Ammon's horn (tissue), 1 donor: ENCODE results near the gene PLA2G2F.
A peak's percentile ranks its signal among the peaks of the same experiment; 100 is the strongest.

Experiments
- DNase-seq: peaks from one replicate; pipeline ENCODE4 v3.0.0-alpha.2; 2016; ENCODE audit warnings: low spot score

The PLA2G2F gene

DNA sequence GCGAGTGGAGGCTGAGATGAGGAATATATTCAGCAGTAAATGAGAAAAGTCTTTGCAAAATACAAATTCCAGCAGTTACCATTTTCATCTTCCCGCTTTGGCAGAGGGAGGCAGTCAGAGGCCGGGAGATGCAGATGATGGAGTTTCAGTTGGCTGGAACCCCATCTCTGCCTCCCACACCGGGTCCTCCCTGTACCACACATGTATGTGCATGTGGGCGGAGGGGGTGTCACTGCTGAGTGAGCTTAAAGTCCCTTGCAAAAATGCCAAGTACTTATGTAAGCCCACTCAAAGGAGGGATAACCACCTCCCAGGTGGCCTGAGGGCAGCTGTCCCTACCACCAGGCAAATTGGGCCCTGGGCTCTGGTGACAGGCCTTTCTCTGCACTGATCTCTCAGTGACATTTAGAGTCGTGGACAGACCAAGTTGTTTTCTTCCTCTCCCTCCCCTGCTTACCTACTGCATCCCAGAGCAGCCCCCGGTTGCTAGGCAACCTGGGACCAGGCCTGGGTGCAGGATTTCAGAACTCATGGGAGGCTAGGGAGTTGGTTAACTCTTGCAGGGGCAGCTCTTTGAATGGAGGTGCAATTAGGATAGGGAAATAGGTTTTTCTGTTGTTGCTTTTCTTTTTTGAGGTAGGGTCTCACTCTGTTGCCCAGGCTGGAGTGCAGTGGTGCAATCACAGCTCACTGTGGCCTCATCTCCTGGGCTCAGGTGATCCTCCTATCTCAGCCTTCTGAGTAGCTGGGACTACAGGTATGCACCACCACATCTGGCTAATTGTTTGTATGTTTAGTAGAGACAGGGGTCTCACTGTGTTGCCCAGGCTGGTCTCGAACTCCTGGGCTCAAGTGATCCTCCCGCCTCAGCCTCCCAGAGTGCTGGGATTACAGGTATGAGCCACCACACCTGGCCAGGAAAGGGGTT lies 29.7 kb downstream of the PLA2G2F start:
- no peak for DNase-seq

DNA sequence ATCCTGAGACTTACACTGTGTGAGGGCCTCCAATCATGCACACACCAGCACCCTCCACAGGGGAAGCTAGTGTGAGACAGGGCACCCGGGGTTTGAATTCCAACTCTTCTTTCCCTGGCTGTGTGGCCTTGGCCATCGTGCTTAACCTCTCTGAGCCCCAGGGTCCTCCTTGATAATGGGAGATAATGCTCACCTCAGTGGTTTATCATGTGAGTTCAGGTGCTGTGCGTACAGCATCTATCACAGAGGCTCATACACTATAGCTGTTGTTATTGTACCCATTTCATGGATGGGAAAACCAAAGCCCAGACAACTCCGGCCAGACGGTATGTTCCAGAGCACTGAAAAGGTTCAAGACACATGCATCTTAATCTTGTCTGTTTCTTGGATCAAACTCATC lies 30.8 kb downstream of the PLA2G2F start:
- DNase-seq = no peak

DNA sequence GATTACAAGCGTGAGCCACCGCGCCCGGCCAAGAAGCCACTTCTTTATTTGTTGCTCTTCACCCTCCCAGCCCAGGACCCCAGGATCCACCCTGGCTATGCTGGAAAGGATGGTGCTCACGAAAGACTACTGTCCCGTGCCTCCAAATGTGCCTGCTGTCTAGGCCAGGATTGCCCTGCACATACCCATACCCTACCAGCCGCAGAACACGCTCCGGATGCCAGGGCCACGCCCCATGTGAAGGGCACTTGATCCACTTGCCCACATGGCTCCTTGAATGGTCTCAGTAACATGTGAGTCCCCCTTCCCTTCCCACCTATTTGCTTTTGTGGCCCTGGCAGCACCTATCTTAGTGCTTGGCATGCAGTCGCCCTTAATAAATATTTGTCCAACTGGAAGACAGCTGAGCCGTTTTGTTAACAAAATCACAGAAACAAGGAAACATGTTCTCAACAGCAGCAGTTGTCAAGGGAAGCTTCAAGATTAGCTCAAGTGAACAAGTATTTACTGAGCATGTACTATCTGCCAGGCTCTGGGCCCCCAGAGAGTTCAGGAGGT lies 33.0 kb downstream of the PLA2G2F start:
- no peak for DNase-seq

GRCh38 chr1:20174937-20175666 lies 36.0 kb downstream of the PLA2G2F start:
- DNase-seq = peak; percentile 22

GRCh38 chr1:20178634-20179370 lies 39.7 kb downstream of the PLA2G2F start:
- DNase-seq = no peak

GRCh38 chr1:20179371-20180128 lies 40.4 kb downstream of the PLA2G2F start:
- no peak for DNase-seq

GRCh38 chr1:20180129-20180843 lies 41.2 kb downstream of the PLA2G2F start:
- no peak for DNase-seq

DNA sequence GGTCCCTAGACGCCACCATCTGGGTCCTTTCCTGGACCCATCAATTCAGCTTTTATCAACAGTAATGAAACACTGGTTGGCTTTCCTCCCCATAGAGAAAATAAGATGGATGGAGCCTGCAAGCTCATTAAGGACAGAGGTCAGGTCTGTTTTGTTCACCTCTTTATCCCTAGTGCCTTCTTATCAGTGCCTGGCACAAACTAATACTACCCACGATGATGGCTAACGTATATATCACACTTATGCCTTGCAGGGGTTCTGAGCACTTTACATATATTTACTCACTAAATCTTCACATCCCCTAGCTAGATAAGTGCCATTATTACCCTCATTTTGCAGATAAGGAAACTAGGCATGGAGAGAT lies 41.7 kb downstream of the PLA2G2F start:
- DNase-seq = no peak

DNA sequence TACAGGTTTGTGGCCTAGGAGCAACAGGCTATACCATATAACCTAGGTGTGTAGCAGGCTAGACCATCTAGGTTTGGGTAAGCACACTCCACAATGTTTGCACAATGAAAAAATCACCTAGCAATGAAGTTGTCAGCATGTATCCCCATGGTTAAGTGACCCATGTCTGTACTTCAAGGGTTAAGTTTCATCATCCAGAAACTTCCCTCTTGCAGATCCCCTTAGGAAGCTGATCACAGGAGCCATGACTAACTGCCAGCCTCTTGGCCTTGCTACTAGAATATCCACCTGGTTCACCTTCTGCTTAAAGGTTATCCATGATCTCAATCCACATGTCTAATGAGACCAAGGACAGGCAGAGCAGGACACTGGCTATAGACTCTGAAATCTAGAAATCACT lies 43.3 kb downstream of the PLA2G2F start:
- no peak for DNase-seq

- no peak for DNase-seq
Observed at GRCh38 chr1:20183035-20183434, 43.9 kb downstream of the PLA2G2F start.

DNA sequence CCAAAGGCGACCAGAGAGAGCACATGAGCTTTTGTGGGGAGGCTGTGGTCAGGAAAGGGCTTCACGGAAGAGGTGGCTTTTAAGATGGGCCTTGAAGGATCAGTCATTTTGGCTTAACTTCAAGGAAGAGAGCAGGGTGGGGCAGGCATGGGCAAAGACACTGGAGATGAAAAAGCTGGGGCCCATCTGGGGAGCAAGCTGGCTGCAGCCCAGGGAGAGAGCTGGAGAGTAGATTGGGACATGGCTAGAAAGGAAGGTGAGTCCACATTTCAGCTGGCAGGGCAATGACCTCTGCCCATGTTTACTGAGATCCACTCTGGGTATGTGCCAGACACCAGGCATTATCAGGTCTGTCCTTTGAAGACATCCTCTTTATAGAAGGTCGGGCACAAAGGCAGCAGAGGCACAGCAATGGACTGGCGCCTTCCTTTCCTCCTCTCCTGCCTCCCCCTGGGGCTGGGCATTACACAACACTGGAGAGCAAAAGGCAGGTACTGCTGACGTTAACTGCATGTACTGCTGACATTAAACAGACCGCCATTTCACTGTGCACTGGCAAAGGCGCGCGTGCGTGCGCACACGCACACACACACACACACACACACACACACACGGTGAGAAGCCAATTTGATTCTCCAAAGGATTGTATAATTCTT lies 44.6 kb downstream of the PLA2G2F start:
- DNase-seq = no peak

DNA sequence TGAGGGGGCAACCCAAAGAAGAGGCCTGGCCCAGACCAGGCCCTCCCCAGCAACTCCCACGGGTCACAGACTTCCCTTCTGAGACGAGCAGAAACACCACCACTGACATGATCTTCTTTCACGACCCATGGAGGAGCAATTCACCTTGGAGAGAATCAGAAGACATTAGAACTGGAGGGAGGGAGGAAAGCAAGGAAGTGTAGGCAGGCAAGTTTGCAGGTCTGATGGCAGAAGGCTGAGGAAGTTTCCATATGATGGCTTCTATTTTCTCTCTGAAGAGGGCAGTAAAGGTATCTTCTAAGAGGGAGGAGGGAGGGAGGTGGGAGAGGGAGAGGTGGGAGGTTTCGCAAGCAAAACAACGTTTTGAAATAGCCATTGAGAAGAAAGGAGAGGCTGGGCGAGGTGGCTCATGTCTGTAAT lies 45.4 kb downstream of the PLA2G2F start:
- DNase-seq = no peak

- no peak for DNase-seq
Observed at GRCh38 chr1:20184997-20185833, 46.1 kb downstream of the PLA2G2F start.

- no peak for DNase-seq
Observed at GRCh38 chr1:20185834-20186782, 47.0 kb downstream of the PLA2G2F start, which contains the start of the genes PLA2G2C and UBXN10. TSS of gene PLA2G2C (minus strand) at chr1:20186518. CDS start at chr1:20177363, 9,155 bp downstream. TSS of gene UBXN10 (plus strand) at chr1:20186096. CDS start at chr1:20190562, 4,466 bp downstream.

DNA sequence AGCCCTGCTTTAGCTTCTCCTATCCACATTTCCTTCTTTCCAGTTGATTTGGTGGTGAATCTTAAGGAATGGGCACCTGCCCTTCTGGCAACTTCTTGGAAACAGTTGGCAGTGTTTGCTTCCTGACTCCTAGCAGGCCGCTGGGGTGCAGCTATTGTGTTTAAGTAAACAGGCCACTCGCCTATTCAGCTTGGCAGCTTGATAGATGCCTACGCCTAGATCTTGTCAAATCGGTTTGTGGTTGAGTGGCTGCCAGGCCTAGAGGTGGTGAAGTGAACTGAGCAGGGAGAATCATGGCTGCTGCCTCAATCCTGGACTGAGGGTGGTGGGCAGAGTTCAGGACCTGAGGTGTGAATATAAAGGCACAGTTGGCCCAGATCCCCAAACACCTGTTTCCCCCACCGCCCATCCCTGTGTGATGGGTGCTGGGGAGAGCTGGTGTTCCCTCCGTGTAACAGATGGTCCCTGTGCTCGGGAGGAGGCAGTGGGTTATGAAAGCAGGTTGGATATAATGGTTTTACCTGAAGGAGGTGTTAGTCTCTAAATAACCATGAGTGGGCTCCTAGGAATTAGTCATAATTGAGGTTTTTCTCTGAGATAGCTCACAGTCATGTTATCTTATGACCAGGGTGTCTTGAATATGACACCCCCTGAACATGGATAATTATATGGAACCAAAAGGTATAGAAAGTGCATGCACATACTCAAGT lies 48.1 kb downstream of the PLA2G2F start:
- DNase-seq = peak; percentile 44

- no peak for DNase-seq
Observed at GRCh38 chr1:20187813-20188454, 48.8 kb downstream of the PLA2G2F start.

GRCh38 chr1:20188455-20188817 lies 49.3 kb downstream of the PLA2G2F start:
- no peak for DNase-seq
